HG03196 (cell line): ENCODE data around the gene GPR135.
A peak's percentile ranks its signal among the peaks of the same experiment; 100 is the strongest.

ENCODE experiments used
- ATAC-seq: cut with Tn5 transposase; IDR thresholded peaks from one replicate; pipeline ENCODE4 v1.9.1; 2021; ENCODE audit not compliant: unreplicated experiment

The GPR135 gene

GRCh38 chr14:59465316-59466135 lies at the start of gene GPR135:
Gene GPR135 (minus strand): TSS chr14:59465380. CDS start chr14:59465226, 154 bp downstream.
- peak; percentile 17 for ATAC-seq

GRCh38 chr14:59511916-59512575 lies 46.9 kb upstream of the GPR135 start:
- ATAC-seq = no peak

- ATAC-seq = no peak
Observed at GRCh38 chr14:59510966-59511365, 45.8 kb upstream of the GPR135 start.

GRCh38 chr14:59510001-59510400 lies 44.8 kb upstream of the GPR135 start:
- ATAC-seq = no peak

- no peak for ATAC-seq
Observed at GRCh38 chr14:59509101-59509500, 43.9 kb upstream of the GPR135 start.

GRCh38 chr14:59507752-59508103 lies 42.5 kb upstream of the GPR135 start:
- no peak for ATAC-seq

GRCh38 chr14:59507063-59507751 lies 42.0 kb upstream of the GPR135 start:
- ATAC-seq = no peak

GRCh38 chr14:59503256-59503655 lies 38.1 kb upstream of the GPR135 start:
- no peak for ATAC-seq

- no peak for ATAC-seq
Observed at GRCh38 chr14:59500732-59501131, 35.6 kb upstream of the GPR135 start.

GRCh38 chr14:59492384-59492783 lies 27.2 kb upstream of the GPR135 start:
- ATAC-seq = no peak

GRCh38 chr14:59490756-59491155 lies 25.6 kb upstream of the GPR135 start:
- no peak for ATAC-seq

- peak; percentile 47 for ATAC-seq
Observed at GRCh38 chr14:59484639-59485175, 19.5 kb upstream of the GPR135 start.

GRCh38 chr14:59483819-59484638 lies 18.8 kb upstream of the GPR135 start, which contains the start of the genes JKAMP and L3HYPDH:
Gene JKAMP (plus strand): TSS chr14:59484517. CDS start chr14:59484590, 73 bp downstream.
Gene L3HYPDH (minus strand): TSS chr14:59484408. CDS start chr14:59484316, 92 bp downstream.
- peak; percentile 86 for ATAC-seq

GRCh38 chr14:59483363-59483762 lies 18.2 kb upstream of the GPR135 start:
- ATAC-seq = no peak

- ATAC-seq = no peak
Observed at GRCh38 chr14:59482541-59483331, 17.6 kb upstream of the GPR135 start.

- ATAC-seq = no peak
Observed at GRCh38 chr14:59481871-59482540, 16.8 kb upstream of the GPR135 start.

- no peak for ATAC-seq
Observed at GRCh38 chr14:59481407-59481806, 16.2 kb upstream of the GPR135 start.

- no peak for ATAC-seq
Observed at GRCh38 chr14:59480166-59480565, 15.0 kb upstream of the GPR135 start.

GRCh38 chr14:59478540-59478939 lies 13.4 kb upstream of the GPR135 start:
- ATAC-seq = no peak
